Prostate gland (tissue), 2 donors: Measurements from ENCODE around the gene CCIN.

Experiments used
- CTCF ChIP-seq, 4 experiments: fragments of 200-600 bp in 2 of 4; fragments of 450-650 bp in 2 of 4; sonication (generic) in 2 of 4; IDR thresholded peaks; 1 replicate in 3 of 4; 2 replicates in 1 of 4; pipeline ENCODE4 v1.5.1; 2016 to 2019; ENCODE audit warnings: antibody characterized with exemption in 4 of 4, mild to moderate bottlenecking in 2 of 4, moderate library complexity in 2 of 4
- POLR2A ChIP-seq: fragments of 450-650 bp; IDR thresholded peaks from one replicate; pipeline ENCODE4 v1.6.1; 2016; ENCODE audit warnings: antibody characterized with exemption, mild to moderate bottlenecking

- TF ChIP-seq CTCF (IDR thresholded peaks at IDR 0.05) (no peak), POLR2A (no peak)
Observed at GRCh38 chr9:36174731-36175130, 5.5 kb downstream of the CCIN start.
